Hepatocyte (in vitro differentiated cells): ENCODE measurements around the gene SLC31A2. TPM values are rescaled to one million over a fixed set of nuclear protein-coding genes. Genes with fewer than 3 reads are reported as not detected.
A peak's percentile ranks its signal among the peaks of the same experiment; 100 is the strongest.
"Not testable (repeated sequence)": the region's sequence is repeated elsewhere in the genome, so short reads cannot be mapped to it uniquely, and the experiment has no call there.

ENCODE experiments used
- DNase-seq: peaks from one replicate; pipeline ENCODE4 v3.0.0-alpha.2; 2016; ENCODE audit warnings: low spot score
- H2AFZ ChIP-seq: fragments of 200-600 bp; sonication (generic); 2 replicates; pipeline ENCODE4 v1.6.0; 2016; ENCODE audit warnings: antibody characterized with exemption, mild to moderate bottlenecking
- H3K27ac ChIP-seq: fragments of 200-600 bp; sonication (generic); 2 replicates; pipeline ENCODE4 v1.5.1; 2016; ENCODE audit warnings: mild to moderate bottlenecking
- H3K27me3 ChIP-seq: fragments of 200-600 bp; sonication (generic); 2 replicates; pipeline ENCODE4 v1.6.1; 2016
- H3K36me3 ChIP-seq: fragments of 200-600 bp; sonication (generic); replicated peaks from 2 replicates; pipeline ENCODE4 v1.5.1; 2016; ENCODE audit warnings: low read depth; ENCODE audit not compliant: insufficient read depth
- H3K4me1 ChIP-seq: fragments of 200-600 bp; sonication (generic); 2 replicates; pipeline ENCODE4 v1.5.1; 2016; ENCODE audit warnings: mild to moderate bottlenecking, moderate library complexity; ENCODE audit not compliant: insufficient read depth
- H3K4me2 ChIP-seq: fragments of 200-600 bp; sonication (generic); 2 replicates; pipeline ENCODE4 v1.6.0; 2016
- H3K4me3 ChIP-seq: fragments of 200-600 bp; sonication (generic); 2 replicates; pipeline ENCODE4 v1.5.1; 2016; ENCODE audit warnings: mild to moderate bottlenecking
- H3K79me2 ChIP-seq: fragments of 200-600 bp; sonication (generic); 2 replicates; pipeline ENCODE4 v1.6.0; 2017; ENCODE audit warnings: mild to moderate bottlenecking
- H3K9me2 ChIP-seq: fragments of 200-600 bp; sonication (generic); replicated peaks from 2 replicates; pipeline ENCODE4 v1.6.0; 2017; ENCODE audit warnings: mild to moderate bottlenecking; ENCODE audit not compliant: insufficient read depth
- H3K9me3 ChIP-seq: fragments of 200-600 bp; sonication (generic); 2 replicates; pipeline ENCODE4 v1.5.1; 2016; ENCODE audit warnings: low read depth, mild to moderate bottlenecking
- H4K20me1 ChIP-seq: fragments of 200-600 bp; sonication (generic); 2 replicates; pipeline ENCODE4 v1.6.0; 2016; ENCODE audit warnings: mild to moderate bottlenecking; ENCODE audit not compliant: insufficient read depth, poor library complexity, severe bottlenecking
- EZH2 ChIP-seq: fragments of 200-600 bp; sonication (generic); IDR thresholded peaks from 2 replicates; pipeline ENCODE4 v1.6.1; 2016; ENCODE audit warnings: antibody characterized with exemption, mild to moderate bottlenecking, borderline replicate concordance
- WGBS: methylation state at CpG from one replicate; pipeline ENCODE4 v1.1.6; 2016; ENCODE audit warnings: low lambda C conversion rate; ENCODE audit errors: missing lambda C conversion rate; 5-methylcytosine and 5-hydroxymethylcytosine counted together
- polyA plus RNA-seq: library from polyadenylated mRNA; unstranded; fragments of >200 nt; fragmentation: Nextera tagmentation; extraction: Ambion mirVana; gene quantifications from 2 replicates; pipeline ENCODE4 v1.2.1, GENCODE V29; 2016
- total RNA-seq: library from RNA; depleted of rRNA; stranded (reverse); fragments of >200 nt; gene quantifications from 2 replicates; pipeline ENCODE4 v1.2.3, GENCODE V29; 2014
- TF ChIP-seq, protein P1 (sequence below): fragments of 200-600 bp; sonication (generic); IDR thresholded peaks from 2 replicates; pipeline ENCODE4 v1.5.1; 2016; ENCODE audit warnings: antibody characterized with exemption, mild to moderate bottlenecking; ENCODE audit not compliant: poor library complexity

The SLC31A2 gene
- total RNA-seq = 20.1 and 24.1 TPM in 2 replicates
- polyA plus RNA-seq = 18.7 and 26.9 TPM in 2 replicates

DNA sequence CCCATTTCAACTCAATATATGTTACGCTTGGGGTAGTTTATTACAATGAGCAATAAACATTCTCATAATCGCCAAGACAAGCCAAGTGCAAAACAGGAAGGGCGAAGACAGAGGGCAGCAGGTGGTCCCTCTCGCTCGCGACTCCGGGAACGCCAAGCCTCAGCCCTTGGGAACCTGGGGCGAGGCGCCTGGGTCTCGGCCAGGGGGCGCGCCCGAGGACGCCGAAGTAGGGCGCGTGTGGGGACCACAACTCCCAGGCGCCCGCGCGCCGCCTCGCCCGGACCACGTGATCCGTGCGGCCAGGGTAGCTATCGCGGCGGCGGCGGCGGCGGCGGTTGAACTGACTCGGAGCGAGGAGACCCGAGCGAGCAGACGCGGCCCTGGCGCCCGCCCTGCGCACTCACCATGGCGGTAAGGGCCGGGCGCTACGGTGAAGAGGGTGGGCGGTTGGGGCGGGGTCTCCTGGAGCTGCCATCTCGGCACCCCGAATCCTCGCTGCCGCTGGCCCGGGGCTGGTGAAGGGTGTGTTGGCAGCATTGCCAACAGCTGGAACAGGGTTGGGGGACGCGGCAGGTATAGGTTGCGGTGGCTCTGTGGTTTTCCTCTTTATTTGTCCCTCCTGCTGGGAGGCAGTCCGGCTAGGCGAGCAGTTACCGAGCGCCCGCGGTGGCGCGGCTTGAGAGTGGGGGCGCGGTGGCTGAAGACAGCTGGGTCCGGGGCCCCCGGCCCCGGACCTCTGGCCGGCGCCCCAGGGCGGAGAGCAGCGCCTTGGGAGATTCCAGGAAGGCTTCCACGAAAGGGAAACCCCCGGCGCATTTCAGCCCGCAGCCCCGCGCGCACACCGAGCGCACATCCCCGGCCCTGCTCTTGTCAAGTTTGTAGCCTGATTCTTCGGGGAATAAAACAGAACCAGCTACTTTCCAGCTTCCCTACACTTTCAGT lies at the start of gene SLC31A2:
TSS of gene SLC31A2 (plus strand) at position 338 of the 942 bp plus-strand sequence. CDS start at position 406, 68 bp downstream.
- no peaks in the 10 kb centered on the region for H3K79me2 ChIP-seq
- H3K9me2 ChIP-seq = no peaks in the 10 kb centered on the region
- H3K9me3 ChIP-seq = no peaks in the 10 kb centered on the region
- DNase-seq = peak; percentile 94
- 1% methylated on average over 70 of the region's 87 CpGs for WGBS
- H3K4me3 ChIP-seq = peak within 1 kb of the TSS; percentile 82
- peak within 1 kb of the TSS; percentile 83 for H3K27ac ChIP-seq
- peak within 1 kb of the TSS; percentile 87 for H3K4me2 ChIP-seq
- no peaks in the 10 kb centered on the region for H4K20me1 ChIP-seq
- H2AFZ ChIP-seq = peak within 1 kb of the TSS; percentile 98
- H3K36me3 ChIP-seq = no peaks in the 10 kb centered on the region
- TF ChIP-seq EZH2 = no peak
- TF ChIP-seq, protein P1, sequence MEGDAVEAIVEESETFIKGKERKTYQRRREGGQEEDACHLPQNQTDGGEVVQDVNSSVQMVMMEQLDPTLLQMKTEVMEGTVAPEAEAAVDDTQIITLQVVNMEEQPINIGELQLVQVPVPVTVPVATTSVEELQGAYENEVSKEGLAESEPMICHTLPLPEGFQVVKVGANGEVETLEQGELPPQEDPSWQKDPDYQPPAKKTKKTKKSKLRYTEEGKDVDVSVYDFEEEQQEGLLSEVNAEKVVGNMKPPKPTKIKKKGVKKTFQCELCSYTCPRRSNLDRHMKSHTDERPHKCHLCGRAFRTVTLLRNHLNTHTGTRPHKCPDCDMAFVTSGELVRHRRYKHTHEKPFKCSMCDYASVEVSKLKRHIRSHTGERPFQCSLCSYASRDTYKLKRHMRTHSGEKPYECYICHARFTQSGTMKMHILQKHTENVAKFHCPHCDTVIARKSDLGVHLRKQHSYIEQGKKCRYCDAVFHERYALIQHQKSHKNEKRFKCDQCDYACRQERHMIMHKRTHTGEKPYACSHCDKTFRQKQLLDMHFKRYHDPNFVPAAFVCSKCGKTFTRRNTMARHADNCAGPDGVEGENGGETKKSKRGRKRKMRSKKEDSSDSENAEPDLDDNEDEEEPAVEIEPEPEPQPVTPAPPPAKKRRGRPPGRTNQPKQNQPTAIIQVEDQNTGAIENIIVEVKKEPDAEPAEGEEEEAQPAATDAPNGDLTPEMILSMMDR = peak; percentile 41
- H3K4me1 ChIP-seq = peaks cover 7% of the 10 kb centered on the region
- H3K27me3 ChIP-seq = peaks cover 3% of the 10 kb centered on the region

DNA sequence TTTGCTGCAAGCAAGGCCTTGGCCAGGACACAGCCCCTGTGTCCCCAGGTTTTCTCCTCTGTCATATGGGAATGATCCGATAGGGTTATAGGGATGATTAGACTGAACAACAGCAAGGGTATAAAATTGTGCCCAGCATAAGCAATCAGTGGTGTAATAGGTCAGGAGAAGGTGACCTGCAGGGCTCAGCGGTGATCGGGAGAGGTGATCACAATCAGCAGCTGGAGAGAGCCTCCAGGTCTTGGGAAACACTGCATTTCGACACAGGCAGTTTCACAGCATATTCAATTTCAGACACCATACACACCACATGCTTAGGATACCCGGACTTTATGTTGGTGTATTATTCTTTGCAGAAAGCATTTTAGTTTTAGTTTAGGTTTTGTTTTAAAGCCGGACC lies 45.5 kb upstream of the SLC31A2 start:
- not testable (repeated sequence) for H3K9me2 ChIP-seq, DNase-seq, H4K20me1 ChIP-seq, H3K79me2 ChIP-seq, H3K36me3 ChIP-seq, H3K4me2 ChIP-seq, H3K27ac ChIP-seq, H2AFZ ChIP-seq, H3K4me3 ChIP-seq, H3K4me1 ChIP-seq, H3K27me3 ChIP-seq, H3K9me3 ChIP-seq
- WGBS = no CpG with 5 or more reads among the region's 6 CpGs

DNA sequence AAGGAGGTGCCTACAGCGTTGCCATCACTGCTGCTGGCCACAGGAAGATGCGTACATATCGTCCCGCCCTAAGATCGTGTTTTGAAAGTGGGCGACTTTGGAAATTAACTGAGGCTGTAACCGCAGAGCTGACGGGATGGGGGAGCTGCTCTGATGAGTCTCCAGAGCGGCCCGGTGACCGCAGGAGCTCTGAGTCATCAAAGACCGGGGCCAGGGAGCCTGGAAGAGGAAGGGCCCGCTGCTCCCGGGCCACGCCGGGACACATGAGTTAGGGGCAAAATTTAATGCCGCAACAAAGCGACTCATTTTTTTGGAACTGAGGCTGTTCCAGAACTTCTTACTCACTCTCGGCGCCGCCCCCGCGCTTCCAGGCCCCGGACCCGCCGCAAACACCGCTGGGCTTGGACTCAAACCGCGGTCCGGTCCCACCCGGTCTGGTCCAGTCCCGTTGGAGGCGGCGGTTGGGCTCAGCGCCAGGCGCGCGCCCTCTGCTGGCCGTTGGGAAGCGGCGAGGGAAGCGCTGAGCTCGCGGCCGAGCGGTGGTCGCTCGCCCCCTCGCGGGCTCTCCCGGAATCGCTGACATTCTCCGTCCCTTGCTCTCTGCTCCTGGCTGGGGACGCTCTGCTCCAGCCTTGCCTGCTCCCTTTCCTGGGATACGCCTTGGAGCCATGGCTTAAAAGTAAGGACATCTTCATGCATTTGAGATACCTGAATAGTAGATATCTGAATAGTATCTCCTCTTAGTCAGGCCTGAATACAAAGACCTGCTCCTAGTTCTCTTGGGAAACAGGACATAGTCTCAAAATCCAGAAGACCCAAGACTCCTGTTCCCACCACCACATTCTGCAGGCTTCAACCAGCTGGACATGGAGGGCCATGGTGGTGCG lies 39.5 kb upstream of the SLC31A2 start:
- not testable (repeated sequence) for H3K9me2 ChIP-seq, H3K4me3 ChIP-seq, H4K20me1 ChIP-seq, H3K4me1 ChIP-seq, H3K27ac ChIP-seq, H3K27me3 ChIP-seq, H2AFZ ChIP-seq, H3K4me2 ChIP-seq, H3K9me3 ChIP-seq, H3K79me2 ChIP-seq, H3K36me3 ChIP-seq
- peak; percentile 8 for DNase-seq
- 9% methylated on average over 10 of the region's 56 CpGs for WGBS
- TF ChIP-seq, protein P1 = peak; percentile 14
